ENCODE results near the gene REPIN1. TPM values are rescaled to one million over a fixed set of nuclear protein-coding genes. Genes with fewer than 3 reads are reported as not detected.

The REPIN1 gene
- total RNA-seq, 1 experiment from 2014 or later: 106 TPM

- no peak overlapping the region for H2BK5ac ChIP-seq (ENCODE audit: insufficient read length, low read length)
- Mint-ChIP-seq H3K4me1 (peaks cover 26 to 32% of the 10 kb centered on the region in 2 experiments), H3K27me3 (ENCODE audit: low read depth) (no peaks in the 10 kb centered on the region; the same call in 1 of the 2 replicates), H3K27ac (no peak overlapping the region; a peak in 1 of 7 replicates), H3K36me3 (ENCODE audit: insufficient read depth in 1 of 3, low read depth in 3 of 3) (peaks cover 14 to 46% (median 44%) of the 10 kb centered on the region in 3 experiments), H3K9me3 (no peaks in the 10 kb centered on the region; a peak in 1 of 5 replicates), H3K4me3 (no peak overlapping the region)
- H4K5ac ChIP-seq (ENCODE audit: insufficient read length, low read depth, low read length): no peak overlapping the region
- no peak overlapping the region for H3K4me2 ChIP-seq (ENCODE audit: insufficient read depth, insufficient read length, low read length)
- H3K9me3 ChIP-seq (ENCODE audit: control insufficient read depth, low read depth, low read length): no peaks in the 10 kb centered on the region
- no peak overlapping the region for H3T11ph ChIP-seq (ENCODE audit: low read length)
- no peak for DNase-seq
- H2BK120ac ChIP-seq (ENCODE audit: low read depth, low read length, poor library complexity, severe bottlenecking): no peak overlapping the region
- no peak overlapping the region for H2BK12ac ChIP-seq (ENCODE audit: insufficient read length, low read depth, low read length)
- no peak overlapping the region for H3K18ac ChIP-seq (ENCODE audit: insufficient read length, low read depth, low read length)
- H2BK15ac ChIP-seq (ENCODE audit: low read depth, low read length): no peak overlapping the region
- no peaks in the 10 kb centered on the region for H3K79me2 ChIP-seq (ENCODE audit: insufficient read depth, low read length)
- H3K14ac ChIP-seq (ENCODE audit: insufficient read depth, low read length): no peak overlapping the region
- no peak overlapping the region for H4K8ac ChIP-seq (replicated peaks; ENCODE audit: insufficient read length, low read depth, low read length)
- no peak for TF ChIP-seq CTCF (conservative IDR thresholded peaks at IDR 0.05)
- H4K20me1 ChIP-seq (ENCODE audit: control insufficient read depth, insufficient read depth, insufficient read length): no peaks in the 10 kb centered on the region
- H2BK20ac ChIP-seq (ENCODE audit: low read depth, low read length, poor library complexity, severe bottlenecking): no peak overlapping the region
- no peak overlapping the region for H3K27ac ChIP-seq (ENCODE audit: insufficient read length, low read depth, low read length)
- no peak overlapping the region for H3K4ac ChIP-seq (ENCODE audit: low read depth, low read length)
- H3K23me2 ChIP-seq (ENCODE audit: insufficient read length, low read depth, low read length, poor library complexity, severe bottlenecking): peaks cover 8% of the 10 kb centered on the region
- no peak overlapping the region for H3K9ac ChIP-seq (ENCODE audit: extremely low read depth, insufficient read length, low read length)
- H3K79me1 ChIP-seq (ENCODE audit: insufficient read depth, low read depth, low read length, poor library complexity, severe bottlenecking): no peaks in the 10 kb centered on the region
- peaks cover 6% of the 10 kb centered on the region; the same call in 1 of the 2 replicates for H3K4me1 ChIP-seq (ENCODE audit: insufficient read depth, low read length)
- H4K91ac ChIP-seq (ENCODE audit: insufficient read length, low read depth, low read length): no peak overlapping the region
- no peak overlapping the region for H2AFZ ChIP-seq (ENCODE audit: low read length)
- no CpG with 5 or more reads among the region's 10 CpGs for WGBS (ENCODE audit: extremely low coverage, insufficient read length, low lambda C conversion rate)
- no peak overlapping the region for H3K56ac ChIP-seq (ENCODE audit: insufficient read length, low read depth, low read length)
- no peaks in the 10 kb centered on the region for H3K27me3 ChIP-seq (ENCODE audit: insufficient read depth, low read length)
- no peak overlapping the region for H3K23ac ChIP-seq (ENCODE audit: insufficient read length, low read depth, low read length)
- H2AK5ac ChIP-seq (ENCODE audit: insufficient read length, low read length): no peak overlapping the region
Observed at GRCh38 chr7:150409300-150410030, 40.8 kb downstream of the REPIN1 start.

Measured in H9 (cell line).